ENCODE measurements around the gene LCN6. TPM values are rescaled to one million over a fixed set of nuclear protein-coding genes. Genes with fewer than 3 reads are reported as not detected.

Gene LCN6
- polyA plus RNA-seq, 1 donor (not counting 4 experiments of a cell fraction or from before 2014, with no cell fraction given) = not detected

- H2AFZ ChIP-seq (ENCODE audit: control insufficient read depth, low read length) = no peak overlapping the region
- H3K27me3 ChIP-seq (ENCODE audit: control insufficient read depth, extremely low read depth, insufficient read depth, low read length) = peaks cover 23% of the 10 kb centered on the region
- no peak overlapping the region for H3K27ac ChIP-seq (ENCODE audit: control insufficient read depth, insufficient read depth, low read length)
- dilution Hi-C loops (cut with MboI; ENCODE audit: extremely low pct_ligation_motif_present, low sequenced_read_pairs) = no loop called here
- DNase-seq (ENCODE audit: low read depth, low spot score) = no peak
- no peaks in the 10 kb centered on the region for H3K36me3 ChIP-seq (ENCODE audit: control insufficient read depth in 2 of 2, extremely low read depth in 1 of 2, insufficient read depth in 2 of 2, low read length in 2 of 2)
- H3K4me1 ChIP-seq (ENCODE audit: control insufficient read depth, extremely low read depth, insufficient read depth, low read length) = no peaks in the 10 kb centered on the region
- H3K4me2 ChIP-seq (ENCODE audit: control insufficient read depth, extremely low read depth, insufficient read depth, low read depth, low read length) = no peak overlapping the region
- no peaks in the 10 kb centered on the region for H3K79me2 ChIP-seq (ENCODE audit: control insufficient read depth, insufficient read depth, low read length)
- no peaks in the 10 kb centered on the region for H4K20me1 ChIP-seq (ENCODE audit: control insufficient read depth, extremely low read depth, insufficient read depth, low read length)
- H3K4me3 ChIP-seq (ENCODE audit: control insufficient read depth in 2 of 3, extremely low read depth in 1 of 3, insufficient read depth in 2 of 3, low read depth in 1 of 3, low read length in 3 of 3) = no peak overlapping the region
- H3K9me1 ChIP-seq (ENCODE audit: control insufficient read depth, extremely low read depth, insufficient read depth, low read length) = no peaks in the 10 kb centered on the region
- FAIRE-seq = no peak
- H3K9ac ChIP-seq (ENCODE audit: control insufficient read depth, extremely low read depth, insufficient read depth, low read length) = no peak overlapping the region
- TF ChIP-seq EZH2 (IDR thresholded peaks at IDR 0.05; ENCODE audit: low read length) (no peak), CTCF (optimal IDR thresholded peaks at IDR 0.05 in 1 of 3, IDR thresholded peaks at IDR 0.05 in 1 of 3, conservative IDR thresholded peaks at IDR 0.05 in 1 of 3; ENCODE audit: extremely low read depth in 1 of 3, insufficient read depth in 2 of 3, low read length in 3 of 3) (no peak)
- no peaks in the 10 kb centered on the region for H3K9me3 ChIP-seq (ENCODE audit: control insufficient read depth, low read depth, low read length)
Measured at GRCh38 chr9:136763649-136764035, 15.3 kb upstream of the LCN6 start.

- peaks cover 23% of the 10 kb centered on the region for H3K27me3 ChIP-seq (ENCODE audit: control insufficient read depth, extremely low read depth, insufficient read depth, low read length)
- dilution Hi-C loops (cut with MboI; ENCODE audit: extremely low pct_ligation_motif_present, low sequenced_read_pairs) = no loop called here
- DNase-seq (ENCODE audit: low read depth, low spot score) = no peak
Measured at GRCh38 chr9:136762915-136763648, 14.8 kb upstream of the LCN6 start.

More at GRCh38 chr9:136762915-136763648, 14.8 kb upstream of the LCN6 start:
- no peak overlapping the region for H2AFZ ChIP-seq (ENCODE audit: control insufficient read depth, low read length)
- no peaks in the 10 kb centered on the region for H4K20me1 ChIP-seq (ENCODE audit: control insufficient read depth, extremely low read depth, insufficient read depth, low read length)
- H3K9me1 ChIP-seq (ENCODE audit: control insufficient read depth, extremely low read depth, insufficient read depth, low read length) = no peaks in the 10 kb centered on the region
- no peak for TF ChIP-seq EZH2 (IDR thresholded peaks at IDR 0.05; ENCODE audit: low read length)
- TF ChIP-seq CTCF (optimal IDR thresholded peaks at IDR 0.05 in 1 of 3, IDR thresholded peaks at IDR 0.05 in 1 of 3, conservative IDR thresholded peaks at IDR 0.05 in 1 of 3; ENCODE audit: extremely low read depth in 1 of 3, insufficient read depth in 2 of 3, low read length in 3 of 3) = no peak
- H3K4me2 ChIP-seq (ENCODE audit: control insufficient read depth, extremely low read depth, insufficient read depth, low read depth, low read length) = no peak overlapping the region
- no peak overlapping the region for H3K9ac ChIP-seq (ENCODE audit: control insufficient read depth, extremely low read depth, insufficient read depth, low read length)
- no peak for FAIRE-seq
- H3K4me1 ChIP-seq (ENCODE audit: control insufficient read depth, extremely low read depth, insufficient read depth, low read length) = no peaks in the 10 kb centered on the region
- no peak overlapping the region for H3K4me3 ChIP-seq (ENCODE audit: control insufficient read depth in 2 of 3, extremely low read depth in 1 of 3, insufficient read depth in 2 of 3, low read depth in 1 of 3, low read length in 3 of 3)
- no peaks in the 10 kb centered on the region for H3K36me3 ChIP-seq (ENCODE audit: control insufficient read depth in 2 of 2, extremely low read depth in 1 of 2, insufficient read depth in 2 of 2, low read length in 2 of 2)
- H3K79me2 ChIP-seq (ENCODE audit: control insufficient read depth, insufficient read depth, low read length) = no peaks in the 10 kb centered on the region
- H3K9me3 ChIP-seq (ENCODE audit: control insufficient read depth, low read depth, low read length) = no peaks in the 10 kb centered on the region
- H3K27ac ChIP-seq (ENCODE audit: control insufficient read depth, insufficient read depth, low read length) = no peak overlapping the region
